T47D (cell line): ENCODE results near the gene ACSM2B.
"Not testable (repeated sequence)": the region's sequence is repeated elsewhere in the genome, so short reads cannot be mapped to it uniquely, and the experiment has no call there.

ENCODE experiments used
- DNase-seq, 2 experiments: peaks; one replicate each; pipeline versions ENCODE4 v3.0.0 to v3.0.0-alpha.2; 2011 to 2012; ENCODE audit warnings: low read depth in 1 of 2, low spot score in 1 of 2
- JUND ChIP-seq: IDR thresholded peaks from 2 replicates; pipeline ENCODE4 v1.6.1; 2012; ENCODE audit warnings: low read depth
- in situ Hi-C: cut with HindIII; loops from 2 replicates; pipeline ENCODE4 v1.10.0; 2016; ENCODE audit warnings: low sequenced_read_pairs, low pct_unique_long_range_greater_than_20kb

ACSM2B gene

GRCh38 chr16:20520103-20520502, 56.1 kb downstream of the ACSM2B start:
- TF ChIP-seq JUND, result no peak
- in situ Hi-C loops, result no loop called here
- no peak for DNase-seq

- no peak for TF ChIP-seq JUND
- in situ Hi-C loops, result no loop called here
- DNase-seq, result no peak
These were observed 56.9 kb downstream of the ACSM2B start for GRCh38 chr16:20519231-20519630.

GRCh38 chr16:20517149-20517548, 59.0 kb downstream of the ACSM2B start:
- in situ Hi-C loops, result no loop called here
- no peak for DNase-seq
- TF ChIP-seq JUND, result no peak

- no peak for DNase-seq
- no peak for TF ChIP-seq JUND
- in situ Hi-C loops, result no loop called here
These were observed 60.5 kb downstream of the ACSM2B start for GRCh38 chr16:20515688-20516090.

GRCh38 chr16:20510323-20510722, 65.8 kb downstream of the ACSM2B start:
- in situ Hi-C loops, result no loop called here
- DNase-seq, result no peak
- no peak for TF ChIP-seq JUND

- in situ Hi-C loops, result no loop called here
- TF ChIP-seq JUND, result no peak
These were observed 68.9 kb downstream of the ACSM2B start for GRCh38 chr16:20507280-20507679.

GRCh38 chr16:20504418-20504817, 71.7 kb downstream of the ACSM2B start:
- in situ Hi-C loops, result no loop called here
- no peak for TF ChIP-seq JUND
- DNase-seq, result no peak

More at GRCh38 chr16:20507280-20507679, 68.9 kb downstream of the ACSM2B start:
- no peak for DNase-seq

GRCh38 chr16:20491448-20491847, 84.7 kb downstream of the ACSM2B start:
- in situ Hi-C loops, DNase-seq: not testable (repeated sequence)

GRCh38 chr16:20490994-20491393, 85.2 kb downstream of the ACSM2B start:
- DNase-seq, in situ Hi-C loops: not testable (repeated sequence)
